HepG2 (cell line): ENCODE measurements around the gene MYO5B. TPM values are rescaled to one million over a fixed set of nuclear protein-coding genes. Genes with fewer than 3 reads are reported as not detected.

Source experiments
- ATAC-seq: fragments of 200-7000 bp; cut with Tn5 transposase; 3 replicates; pipeline ENCODE4 v1.9.1; 2020; ENCODE audit warnings: mild to moderate bottlenecking, moderate library complexity
- BruUV-seq: library from RNA; stranded (reverse); fragments of 400-500 nt; replicated peaks from 2 replicates; lab custom pipeline; 2021; lab: Mats Ljungman, UMichigan
- CTCF ChIA-PET: fragments of 300-600 bp; formaldehyde crosslinking; extraction: SDS; loops from one replicate; lab custom pipeline; 2021; ENCODE audit warnings: low total read pairs, inconsistent platforms, low intra/inter-chr PET ratio; lab: Yijun Ruan, JAX
- POLR2A ChIA-PET: fragments of 350-600 bp; sonication (Branson Sonifier 250); formaldehyde crosslinking; loops from one replicate; lab custom pipeline; 2020; ENCODE audit warnings: antibody characterized with exemption, inconsistent platforms; lab: Yijun Ruan, JAX
- DNase-seq: peaks from one replicate; pipeline ENCODE4 v3.0.0-alpha.2; 2015; ENCODE audit warnings: low spot score
- FAIRE-seq: peaks from 3 replicates; lab custom pipeline; 2011; peaks lifted over from hg19 to GRCh38; lab: Jason Lieb, UNC
- H2AFZ ChIP-seq: one replicate; pipeline ENCODE4 v1.6.1; 2011; ENCODE audit warnings: low read length, inconsistent platforms
- H3K27ac ChIP-seq: fragments of 300-600 bp; 3 replicates; pipeline ENCODE4 v1.8.0; 2011; ENCODE audit warnings: mixed run types, mild to moderate bottlenecking, mixed read lengths, low read length, inconsistent platforms; ENCODE audit not compliant: insufficient read depth; ENCODE audit errors: extremely low read length
- H3K27me3 ChIP-seq, 2 experiments: fragments of 200-600 bp in 1 of 2; 2 replicates in 1 of 2; 3 replicates in 1 of 2; pipeline versions ENCODE4 v1.6.0 to v1.8.0; 2011; ENCODE audit warnings: low read length in 2 of 2, mild to moderate bottlenecking in 2 of 2, moderate library complexity in 2 of 2, inconsistent platforms in 1 of 2; ENCODE audit not compliant: insufficient read depth in 2 of 2, control insufficient read depth in 1 of 2
- H3K36me3 ChIP-seq, 2 experiments: fragments of 200-600 bp in 1 of 2; replicated peaks in 1 of 2; 2 replicates in 1 of 2; 3 replicates in 1 of 2; pipeline versions ENCODE4 v1.5.1 to v1.8.0; 2011; ENCODE audit warnings: low read length in 2 of 2, inconsistent platforms in 1 of 2; ENCODE audit not compliant: insufficient read depth in 2 of 2, control insufficient read depth in 1 of 2
- H3K4me1 ChIP-seq: 2 replicates; pipeline ENCODE4 v1.5.1; 2012; ENCODE audit warnings: low read length, inconsistent platforms; ENCODE audit not compliant: insufficient read depth
- H3K4me2 ChIP-seq: 2 replicates; pipeline ENCODE4 v1.6.0; 2011; ENCODE audit warnings: low read depth, low read length, inconsistent platforms
- H3K4me3 ChIP-seq, 3 experiments: fragments of 200-600 bp in 1 of 3; sonication (generic), shearing (Covaris generic) in 1 of 3; replicated peaks in 1 of 3; 2 replicates each; pipeline ENCODE4 v1.5.1; 2011 to 2016; ENCODE audit warnings: low read length in 3 of 3, inconsistent platforms in 2 of 3, low read depth in 2 of 3, mild to moderate bottlenecking in 2 of 3, control low read depth in 1 of 3, mixed read lengths in 1 of 3; ENCODE audit not compliant: insufficient read depth in 1 of 3
- H3K79me2 ChIP-seq: one replicate; pipeline ENCODE4 v1.6.1; 2011; ENCODE audit warnings: low read length, inconsistent platforms; ENCODE audit not compliant: insufficient read depth
- H3K9ac ChIP-seq: 2 replicates; pipeline ENCODE4 v1.6.0; 2011; ENCODE audit warnings: mild to moderate bottlenecking, low read depth, low read length, inconsistent platforms; ENCODE audit not compliant: insufficient read depth
- H3K9me3 ChIP-seq: 2 replicates; pipeline ENCODE4 v1.5.1; 2012; ENCODE audit warnings: mild to moderate bottlenecking, low read length
- H4K20me1 ChIP-seq: 2 replicates; pipeline ENCODE4 v1.6.0; 2011; ENCODE audit warnings: inconsistent platforms, mild to moderate bottlenecking, low read length, moderate library complexity; ENCODE audit not compliant: insufficient read depth
- NR3C1 ChIP-seq: sonication (generic); formaldehyde crosslinking; IDR thresholded peaks from 2 replicates; pipeline ENCODE4 v1.4.0; 2020; ENCODE audit warnings: missing genetic modification reagents
- TBP ChIP-seq: sonication (generic); formaldehyde crosslinking; IDR thresholded peaks from 2 replicates; pipeline ENCODE4 v1.5.0; 2020; ENCODE audit warnings: missing genetic modification reagents
- ZNF317 ChIP-seq: sonication (generic); formaldehyde crosslinking; IDR thresholded peaks from 2 replicates; pipeline ENCODE4 v1.5.0; 2020; ENCODE audit warnings: mild to moderate bottlenecking, missing genetic modification reagents
- WGBS: methylation state at CpG from one replicate; pipeline ENCODE4 v1.1.6; 2017; ENCODE audit warnings: low lambda C conversion rate; 5-methylcytosine and 5-hydroxymethylcytosine counted together
- in situ Hi-C: cut with HindIII; loops from 2 replicates; pipeline ENCODE4 v1.10.0; 2017; ENCODE audit warnings: low pct_unique_long_range_greater_than_20kb; ENCODE audit not compliant: extremely low pct_ligation_motif_present
- intact Hi-C: fragments of 100-400 bp; cut with micrococcal nuclease; formaldehyde crosslinking; loops from one replicate; pipeline ENCODE4 v1.10.0; 2022; ENCODE audit not compliant: unreplicated experiment
- polyA plus RNA-seq, 8 experiments: library from polyadenylated mRNA; depleted of rRNA in 3 of 8; stranded (reverse) in 7 of 8; unstranded in 1 of 8; fragments of >200 nt; fragmentation: Illumina TruSeq in 4 of 8; extraction: Trizol in 4 of 8; gene quantifications; 2 replicates each; pipeline versions ENCODE4 v1.2.1 to v1.2.3, GENCODE V29; 2011 to 2016; ENCODE audit warnings: low read depth in 4 of 8, missing spikeins in 1 of 8, mixed read lengths in 1 of 8; ENCODE audit not compliant: insufficient read depth in 1 of 8
- total RNA-seq, 5 experiments: library from RNA; depleted of rRNA; stranded (reverse); fragments of >200 nt; fragmentation: Illumina TruSeq; extraction: Trizol; gene quantifications; 2 replicates each; pipeline ENCODE4 v1.2.3, GENCODE V29; 2016; ENCODE audit warnings: low read depth in 1 of 5

Gene MYO5B
- total and polyA plus RNA-seq, 2 of the 13 experiments (the other 11 are each of a cell fraction or from before 2014, with no cell fraction given) = 13.1 to 24.0 TPM

DNA sequence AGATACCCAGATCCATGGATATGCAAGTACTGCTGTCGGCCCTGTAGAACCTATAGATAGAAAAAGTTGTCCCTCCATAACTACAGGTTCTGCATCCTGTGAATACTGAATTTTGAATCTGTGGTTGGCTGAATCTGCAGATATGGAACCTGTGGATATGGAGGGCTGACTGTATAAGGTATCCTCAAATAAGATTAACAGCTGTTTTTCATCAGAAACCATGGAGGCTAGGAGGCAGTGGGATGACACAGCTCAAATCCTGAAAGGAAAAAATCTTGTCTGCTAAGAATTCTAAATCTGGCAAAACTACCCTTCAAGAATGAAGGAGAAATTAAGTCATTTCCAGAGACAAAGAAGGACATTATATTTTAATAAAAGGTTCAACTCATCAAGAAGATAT lies 367.0 kb downstream of the MYO5B start:
- CTCF ChIA-PET = no interaction called here
- WGBS = 92% methylated on average over 1 of the region's 1 CpG

DNA sequence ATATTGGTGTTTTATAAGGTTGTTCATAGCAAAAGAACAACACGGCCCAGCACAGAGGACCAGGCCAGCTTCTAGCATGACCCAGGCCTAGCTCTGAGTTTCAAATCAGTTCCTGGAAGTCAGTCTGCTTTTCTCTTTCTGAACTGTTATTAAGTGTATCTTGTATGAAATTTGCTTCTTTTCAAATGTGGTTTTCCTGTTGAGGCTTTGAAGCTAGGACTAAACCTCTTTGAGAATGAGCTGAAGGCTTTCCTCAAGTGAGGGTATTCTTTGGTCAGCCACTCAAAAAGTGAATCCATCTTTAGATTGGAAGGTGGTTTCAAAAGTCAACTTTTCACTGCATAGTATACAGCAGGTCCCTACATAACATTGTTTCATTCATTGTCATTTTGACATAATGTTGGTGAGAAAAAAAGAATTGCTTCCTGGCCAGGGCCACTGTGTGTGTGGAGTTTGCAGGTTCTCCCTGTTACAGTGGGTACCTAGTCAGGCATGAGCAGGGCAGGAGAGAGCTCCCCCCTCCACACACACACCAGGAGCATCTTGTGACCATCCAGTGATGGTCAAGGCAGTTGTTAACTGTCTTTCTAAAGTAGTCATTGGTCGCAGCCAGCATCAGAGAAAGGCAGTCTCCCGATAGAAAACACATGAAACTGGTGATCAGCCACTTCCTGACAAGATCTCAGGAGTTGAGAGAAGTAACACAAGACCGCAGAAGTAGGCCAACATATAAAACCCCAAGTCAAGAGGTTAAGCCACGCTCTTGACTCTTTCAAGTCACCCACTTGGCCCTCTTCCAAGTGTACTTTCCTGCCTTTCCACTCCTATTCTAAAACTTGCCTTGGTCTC lies 374.9 kb downstream of the MYO5B start:
- no TSS peak for BruUV-seq
- intact Hi-C loops = no loop called here
- no peaks in the 10 kb centered on the region for H4K20me1 ChIP-seq
- no peaks in the 10 kb centered on the region for H3K79me2 ChIP-seq
- no peaks in the 10 kb centered on the region for H3K27me3 ChIP-seq
- H3K36me3 ChIP-seq = 0 out of 5 replicates have a peak, but pooled peaks cover 0 to 3% of the 10 kb centered on the region in 2 experiments
- H3K4me1 ChIP-seq = peaks cover 16% of the 10 kb centered on the region
- DNase-seq = no peak
- in situ Hi-C loops = no loop called here
- no peak overlapping the region for H3K4me3 ChIP-seq
- H3K27ac ChIP-seq = no peak overlapping the region
- ChIA-PET POLR2A (interaction anchor here (0.9 kb wide), 1 partner anchor 12 kb away, joined by 3 read pairs; no protein-coding TSS in a partner anchor), CTCF (no interaction called here)
- WGBS = 98% methylated on average over 5 of the region's 5 CpGs
- no peak for FAIRE-seq
- H2AFZ ChIP-seq = no peak overlapping the region
- H3K9ac ChIP-seq = no peak overlapping the region
- no peaks in the 10 kb centered on the region for H3K9me3 ChIP-seq
- no peak overlapping the region for H3K4me2 ChIP-seq
- no peak for TF ChIP-seq NR3C1 (CRISPR knock-in tag)
- TF ChIP-seq, all 625 proteins: peak for 0
- no peak for ATAC-seq

More for the DNA sequence above, 367.0 kb downstream of the MYO5B start:
- Histone ChIP-seq H3K4me2 (no peak overlapping the region), H3K79me2 (no peaks in the 10 kb centered on the region), H3K9ac (no peak overlapping the region), H2AFZ (no peak overlapping the region), H4K20me1 (no peaks in the 10 kb centered on the region), H3K27me3 (no peaks in the 10 kb centered on the region), H3K4me1 (peaks cover 28% of the 10 kb centered on the region), H3K9me3 (peaks cover 8% of the 10 kb centered on the region; the same call in 1 of the 2 replicates), H3K4me3 (no peak overlapping the region), H3K36me3 (peaks cover 1 to 7% of the 10 kb centered on the region in 2 experiments; a peak in 1 of 5 replicates), H3K27ac (no peak overlapping the region)
- no TSS peak for BruUV-seq
- POLR2A ChIA-PET = interaction anchor here (1.2 kb wide), 1 partner anchor 14 kb away, joined by 3 read pairs; the partner anchor contains the start of gene ACAA2
- no peak for DNase-seq
- ATAC-seq = no peak
- no peak for TF ChIP-seq TBP (CRISPR knock-in tag)
- TF ChIP-seq ZNF317 (CRISPR knock-in tag) = peak; percentile 97
- in situ Hi-C loops (no loop called here), intact Hi-C loops (no loop called here)
- FAIRE-seq = no peak
